ENCODE measurements around the gene NT5DC1.

Gene NT5DC1

GRCh38 chr6:116255246-116255800 lies 154.7 kb downstream of the NT5DC1 start:
- H3K27ac ChIP-seq (ENCODE audit: low read depth, low read length, severe bottlenecking), result peak overlapping the region; percentile 17
- H3K9me3 ChIP-seq (ENCODE audit: control insufficient read depth, low read length), result no peaks in the 10 kb centered on the region
- WGBS, 2 experiments (ENCODE audit: insufficient coverage in 2 of 2), result 38 to 75% methylated on average over 1 to 2 of the region's 5 CpGs
- peaks cover 7% of the 10 kb centered on the region for H3K36me3 ChIP-seq (ENCODE audit: control insufficient read depth, insufficient read depth, low read length)
- H3K4me1 ChIP-seq (ENCODE audit: control insufficient read depth, insufficient read depth, low read length, poor library complexity, severe bottlenecking), result peaks cover 17% of the 10 kb centered on the region
- H3K4me3 ChIP-seq (ENCODE audit: extremely low read depth, insufficient read depth, low read length, poor library complexity, severe bottlenecking), result peak overlapping the region; percentile 87

GRCh38 chr6:116256694-116257093 lies 156.0 kb downstream of the NT5DC1 start:
- Histone ChIP-seq H3K9me3 (ENCODE audit: control insufficient read depth, low read length) (no peaks in the 10 kb centered on the region), H3K4me1 (ENCODE audit: control insufficient read depth, insufficient read depth, low read length, poor library complexity, severe bottlenecking) (peaks cover 17% of the 10 kb centered on the region), H3K36me3 (ENCODE audit: control insufficient read depth, insufficient read depth, low read length) (peaks cover 7% of the 10 kb centered on the region), H3K4me3 (ENCODE audit: extremely low read depth, insufficient read depth, low read length, poor library complexity, severe bottlenecking) (no peak overlapping the region), H3K27ac (ENCODE audit: low read depth, low read length, severe bottlenecking) (no peak overlapping the region)
- no CpG with 5 or more reads among the region's 1 CpG for WGBS, 2 experiments (ENCODE audit: insufficient coverage in 2 of 2)

GRCh38 chr6:116258520-116258919 lies 157.9 kb downstream of the NT5DC1 start:
- Histone ChIP-seq H3K9me3 (ENCODE audit: control insufficient read depth, low read length) (no peaks in the 10 kb centered on the region), H3K4me3 (ENCODE audit: extremely low read depth, insufficient read depth, low read length, poor library complexity, severe bottlenecking) (no peak overlapping the region), H3K27ac (ENCODE audit: low read depth, low read length, severe bottlenecking) (no peak overlapping the region), H3K36me3 (ENCODE audit: control insufficient read depth, insufficient read depth, low read length) (no peaks in the 10 kb centered on the region), H3K4me1 (ENCODE audit: control insufficient read depth, insufficient read depth, low read length, poor library complexity, severe bottlenecking) (peaks cover 4% of the 10 kb centered on the region)
- 96 to 97% methylated on average over 18 of the region's 18 CpGs for WGBS, 2 experiments (ENCODE audit: insufficient coverage in 2 of 2)

GRCh38 chr6:116263353-116263752 lies 162.7 kb downstream of the NT5DC1 start:
- Histone ChIP-seq H3K4me3 (ENCODE audit: extremely low read depth, insufficient read depth, low read length, poor library complexity, severe bottlenecking) (no peak overlapping the region), H3K36me3 (ENCODE audit: control insufficient read depth, insufficient read depth, low read length) (no peaks in the 10 kb centered on the region), H3K27ac (ENCODE audit: low read depth, low read length, severe bottlenecking) (no peak overlapping the region), H3K4me1 (ENCODE audit: control insufficient read depth, insufficient read depth, low read length, poor library complexity, severe bottlenecking) (no peaks in the 10 kb centered on the region), H3K9me3 (ENCODE audit: control insufficient read depth, low read length) (no peaks in the 10 kb centered on the region)
- 100% methylated on average over 1 of the region's 1 CpG for WGBS, 2 experiments (ENCODE audit: insufficient coverage in 2 of 2)

DNA sequence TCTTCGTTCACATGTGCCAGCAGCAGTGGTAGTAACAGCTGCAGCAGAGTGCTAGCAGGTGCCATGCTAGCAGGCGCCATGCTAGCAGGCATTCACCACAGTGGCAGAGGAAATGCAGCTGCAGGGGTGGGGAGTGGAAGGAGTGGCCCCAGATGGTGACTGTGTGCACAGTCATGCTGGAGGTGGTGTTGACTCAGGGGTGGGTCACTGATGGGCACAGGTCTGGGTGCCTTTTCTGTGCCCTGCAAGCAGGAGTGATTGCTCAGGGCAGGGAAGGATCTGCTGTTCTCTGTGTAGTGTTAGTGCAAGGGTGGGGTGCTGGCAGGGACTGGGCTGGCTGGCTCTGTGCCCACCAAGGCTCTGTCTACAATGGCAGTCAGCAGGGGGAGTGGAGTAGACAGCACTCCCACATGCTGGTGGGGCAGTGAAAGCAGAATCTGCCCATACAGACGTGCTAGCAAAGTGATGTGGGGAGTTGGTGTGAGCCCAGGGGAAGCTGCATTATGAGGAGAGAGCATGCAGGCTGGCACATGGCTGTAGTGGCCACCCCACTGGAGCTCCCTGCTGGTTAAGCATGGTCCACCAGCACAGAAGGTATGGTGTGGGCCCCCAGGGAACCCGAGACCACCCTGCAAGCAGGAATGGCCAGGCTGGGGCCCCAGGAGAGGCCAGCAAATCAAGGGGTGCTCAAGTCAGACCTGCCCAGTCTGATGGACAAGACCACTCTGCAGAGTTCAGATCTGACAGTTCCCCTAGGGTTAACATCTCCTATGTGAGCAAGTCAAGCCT lies 164.6 kb downstream of the NT5DC1 start:
- no peaks in the 10 kb centered on the region for H3K4me1 ChIP-seq (ENCODE audit: control insufficient read depth, insufficient read depth, low read length, poor library complexity, severe bottlenecking)
- H3K9me3 ChIP-seq (ENCODE audit: control insufficient read depth, low read length), result no peaks in the 10 kb centered on the region
- H3K27ac ChIP-seq (ENCODE audit: low read depth, low read length, severe bottlenecking), result no peak overlapping the region
- no peak overlapping the region for H3K4me3 ChIP-seq (ENCODE audit: extremely low read depth, insufficient read depth, low read length, poor library complexity, severe bottlenecking)
- H3K36me3 ChIP-seq (ENCODE audit: control insufficient read depth, insufficient read depth, low read length), result no peaks in the 10 kb centered on the region
- 89 to 93% methylated on average over 3 to 4 of the region's 4 CpGs for WGBS, 2 experiments (ENCODE audit: insufficient coverage in 2 of 2)

DNA sequence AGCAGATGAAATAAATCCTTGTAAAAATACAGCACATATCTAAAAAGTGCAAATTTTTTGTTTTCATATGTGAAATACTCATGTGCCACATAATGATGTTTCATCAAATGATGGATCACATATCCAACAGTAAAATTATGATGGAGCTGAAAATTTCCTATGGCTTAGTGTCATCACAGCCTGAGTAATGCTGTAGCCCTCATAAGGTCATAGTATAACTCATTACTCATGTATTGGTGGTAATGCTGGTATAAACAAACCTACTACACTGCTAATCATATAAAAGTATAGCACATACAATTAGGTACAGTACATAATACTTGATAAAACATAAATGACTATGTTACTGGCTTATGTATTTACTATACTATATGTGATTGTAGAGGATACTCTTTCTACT lies 166.2 kb downstream of the NT5DC1 start:
- Histone ChIP-seq H3K9me3 (ENCODE audit: control insufficient read depth, low read length) (no peaks in the 10 kb centered on the region), H3K4me1 (ENCODE audit: control insufficient read depth, insufficient read depth, low read length, poor library complexity, severe bottlenecking) (no peaks in the 10 kb centered on the region), H3K4me3 (ENCODE audit: extremely low read depth, insufficient read depth, low read length, poor library complexity, severe bottlenecking) (no peak overlapping the region), H3K36me3 (ENCODE audit: control insufficient read depth, insufficient read depth, low read length) (no peaks in the 10 kb centered on the region), H3K27ac (ENCODE audit: low read depth, low read length, severe bottlenecking) (no peak overlapping the region)

GRCh38 chr6:116267836-116268588 lies 167.4 kb downstream of the NT5DC1 start:
- no peaks in the 10 kb centered on the region for H3K36me3 ChIP-seq (ENCODE audit: control insufficient read depth, insufficient read depth, low read length)
- H3K4me3 ChIP-seq (ENCODE audit: extremely low read depth, insufficient read depth, low read length, poor library complexity, severe bottlenecking), result no peak overlapping the region
- no peaks in the 10 kb centered on the region for H3K4me1 ChIP-seq (ENCODE audit: control insufficient read depth, insufficient read depth, low read length, poor library complexity, severe bottlenecking)
- H3K27ac ChIP-seq (ENCODE audit: low read depth, low read length, severe bottlenecking), result no peak overlapping the region
- WGBS, 2 experiments (ENCODE audit: insufficient coverage in 2 of 2), result no CpG with 5 or more reads among the region's 3 CpGs
- no peaks in the 10 kb centered on the region for H3K9me3 ChIP-seq (ENCODE audit: control insufficient read depth, low read length)

- Histone ChIP-seq H3K4me3 (ENCODE audit: extremely low read depth, insufficient read depth, low read length, poor library complexity, severe bottlenecking) (no peak overlapping the region), H3K36me3 (ENCODE audit: control insufficient read depth, insufficient read depth, low read length) (peaks cover 6% of the 10 kb centered on the region), H3K27ac (ENCODE audit: low read depth, low read length, severe bottlenecking) (no peak overlapping the region), H3K4me1 (ENCODE audit: control insufficient read depth, insufficient read depth, low read length, poor library complexity, severe bottlenecking) (no peaks in the 10 kb centered on the region), H3K9me3 (ENCODE audit: control insufficient read depth, low read length) (no peaks in the 10 kb centered on the region)
- WGBS, 2 experiments (ENCODE audit: insufficient coverage in 2 of 2), result no CpG with 5 or more reads among the region's 3 CpGs
Observed at GRCh38 chr6:116268589-116269293, 168.1 kb downstream of the NT5DC1 start.

- H3K4me1 ChIP-seq (ENCODE audit: control insufficient read depth, insufficient read depth, low read length, poor library complexity, severe bottlenecking), result no peaks in the 10 kb centered on the region
- H3K36me3 ChIP-seq (ENCODE audit: control insufficient read depth, insufficient read depth, low read length), result peaks cover 15% of the 10 kb centered on the region
- WGBS, 2 experiments (ENCODE audit: insufficient coverage in 2 of 2), result 30% methylated on average over 2 of the region's 2 CpGs; no CpG with 5 or more reads in 1 of the 2 experiments
- no peaks in the 10 kb centered on the region for H3K9me3 ChIP-seq (ENCODE audit: control insufficient read depth, low read length)
- no peak overlapping the region for H3K27ac ChIP-seq (ENCODE audit: low read depth, low read length, severe bottlenecking)
- H3K4me3 ChIP-seq (ENCODE audit: extremely low read depth, insufficient read depth, low read length, poor library complexity, severe bottlenecking), result no peak overlapping the region
Observed at GRCh38 chr6:116271149-116271708, 170.6 kb downstream of the NT5DC1 start.

- Histone ChIP-seq H3K36me3 (ENCODE audit: control insufficient read depth, insufficient read depth, low read length) (peaks cover 33% of the 10 kb centered on the region), H3K9me3 (ENCODE audit: control insufficient read depth, low read length) (no peaks in the 10 kb centered on the region), H3K4me3 (ENCODE audit: extremely low read depth, insufficient read depth, low read length, poor library complexity, severe bottlenecking) (peak overlapping the region; percentile 88), H3K27ac (ENCODE audit: low read depth, low read length, severe bottlenecking) (no peak overlapping the region), H3K4me1 (ENCODE audit: control insufficient read depth, insufficient read depth, low read length, poor library complexity, severe bottlenecking) (peaks cover 8% of the 10 kb centered on the region)
- 57 to 82% methylated on average over 3 of the region's 3 CpGs for WGBS, 2 experiments (ENCODE audit: insufficient coverage in 2 of 2)
Observed at GRCh38 chr6:116277124-116277523, 176.5 kb downstream of the NT5DC1 start.
